ENCODE results near the gene CLIC3.

The CLIC3 gene

DNA sequence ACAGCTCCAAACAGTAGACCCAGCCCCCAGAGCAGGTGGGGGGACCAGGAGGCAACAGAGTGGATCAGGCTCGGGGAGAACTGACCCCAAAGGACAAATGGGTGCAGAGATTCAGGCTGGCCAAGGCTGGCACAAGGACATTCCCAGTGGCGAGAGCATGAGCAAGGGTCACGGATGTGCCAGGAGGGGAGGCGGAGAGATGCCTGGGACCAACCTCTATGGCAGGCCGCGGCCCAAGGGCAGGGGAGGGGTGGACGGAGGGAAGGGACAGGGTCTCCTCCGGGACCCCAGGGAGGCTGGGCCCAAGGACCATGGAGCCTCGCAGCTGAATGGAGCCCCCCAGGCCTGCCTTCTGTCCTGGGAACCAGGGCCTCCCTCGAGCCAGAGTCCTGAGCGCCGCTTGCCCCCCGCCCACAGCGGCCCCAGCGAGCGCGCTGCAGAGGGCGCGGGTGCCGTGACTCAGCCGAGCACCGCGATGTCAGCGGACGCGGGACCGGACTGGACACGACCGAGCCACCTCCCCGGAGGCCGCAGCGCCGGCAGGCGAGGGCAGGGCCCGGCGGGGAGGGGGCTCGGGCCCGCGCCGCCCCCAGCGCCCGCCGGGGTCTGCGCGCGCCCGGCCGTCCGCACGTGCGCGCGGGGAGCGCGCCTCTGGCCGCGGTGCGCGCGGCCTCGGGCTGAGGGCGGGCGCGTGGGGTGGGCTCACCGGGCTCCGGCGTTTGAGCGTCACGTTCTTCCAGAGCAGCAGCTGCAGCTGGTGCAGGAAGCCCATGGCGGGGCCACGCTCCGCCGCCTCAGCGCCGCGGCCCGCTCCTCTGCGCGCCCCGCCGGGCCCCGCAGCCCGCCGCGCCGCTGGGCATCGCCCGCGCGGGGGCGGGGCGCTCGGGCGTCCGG lies 31.2 kb upstream of the CLIC3 start, which contains the start of gene ABCA2:
TSS of gene ABCA2 (minus strand) at position 869 of the 894 bp plus-strand sequence. CDS start at position 772, 97 bp downstream.
- ChIA-PET POLR2A (no interaction called here), CTCF (interaction anchor here (0.8 to 9.4 kb wide), 14 partner anchors 8 to 261 kb away, joined by 3 to 202 read pairs (median 17); partner anchors contain the start of genes AJM1, NPDC1, PAXX and SAPCD2)
- no peak for DNase-seq (ENCODE audit: extremely low spot score)
- TF ChIP-seq, protein P1, sequence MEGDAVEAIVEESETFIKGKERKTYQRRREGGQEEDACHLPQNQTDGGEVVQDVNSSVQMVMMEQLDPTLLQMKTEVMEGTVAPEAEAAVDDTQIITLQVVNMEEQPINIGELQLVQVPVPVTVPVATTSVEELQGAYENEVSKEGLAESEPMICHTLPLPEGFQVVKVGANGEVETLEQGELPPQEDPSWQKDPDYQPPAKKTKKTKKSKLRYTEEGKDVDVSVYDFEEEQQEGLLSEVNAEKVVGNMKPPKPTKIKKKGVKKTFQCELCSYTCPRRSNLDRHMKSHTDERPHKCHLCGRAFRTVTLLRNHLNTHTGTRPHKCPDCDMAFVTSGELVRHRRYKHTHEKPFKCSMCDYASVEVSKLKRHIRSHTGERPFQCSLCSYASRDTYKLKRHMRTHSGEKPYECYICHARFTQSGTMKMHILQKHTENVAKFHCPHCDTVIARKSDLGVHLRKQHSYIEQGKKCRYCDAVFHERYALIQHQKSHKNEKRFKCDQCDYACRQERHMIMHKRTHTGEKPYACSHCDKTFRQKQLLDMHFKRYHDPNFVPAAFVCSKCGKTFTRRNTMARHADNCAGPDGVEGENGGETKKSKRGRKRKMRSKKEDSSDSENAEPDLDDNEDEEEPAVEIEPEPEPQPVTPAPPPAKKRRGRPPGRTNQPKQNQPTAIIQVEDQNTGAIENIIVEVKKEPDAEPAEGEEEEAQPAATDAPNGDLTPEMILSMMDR (IDR thresholded peaks at IDR 0.05; ENCODE audit: control extremely low read depth, extremely low read depth, low read depth, missing control alignments): no peak

DNA sequence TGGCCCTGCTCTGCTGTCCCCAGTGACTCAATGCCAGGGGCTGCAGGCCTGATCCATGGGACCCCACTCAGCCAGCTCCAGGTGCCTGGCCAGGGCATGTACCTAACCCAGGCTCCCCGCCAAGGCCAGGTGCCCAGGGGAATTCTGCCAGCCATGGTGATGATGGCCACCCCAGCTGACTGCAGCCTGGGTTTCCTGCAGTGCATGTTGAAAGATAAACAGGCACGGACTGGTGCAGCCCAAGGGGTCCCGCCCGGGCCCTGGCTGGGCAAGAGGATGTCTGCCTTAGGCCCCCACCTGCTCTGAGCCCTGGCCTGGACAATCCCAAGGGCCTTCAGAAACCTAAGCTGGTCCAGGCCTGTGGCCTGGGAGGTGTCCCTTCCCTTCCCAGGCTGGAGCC lies 30.5 kb upstream of the CLIC3 start:
- no peak for DNase-seq (ENCODE audit: extremely low spot score)
- ChIA-PET POLR2A (interaction anchor here (0.6 kb wide), 1 partner anchor 58 kb away, joined by 3 read pairs; no protein-coding TSS in a partner anchor), CTCF (interaction anchor here (1.0 to 4.7 kb wide), 8 partner anchors 9 to 260 kb away, joined by 3 to 38 read pairs (median 5); partner anchors contain the start of gene NPDC1)
- TF ChIP-seq, protein P1 (IDR thresholded peaks at IDR 0.05; ENCODE audit: control extremely low read depth, extremely low read depth, low read depth, missing control alignments): no peak

DNA sequence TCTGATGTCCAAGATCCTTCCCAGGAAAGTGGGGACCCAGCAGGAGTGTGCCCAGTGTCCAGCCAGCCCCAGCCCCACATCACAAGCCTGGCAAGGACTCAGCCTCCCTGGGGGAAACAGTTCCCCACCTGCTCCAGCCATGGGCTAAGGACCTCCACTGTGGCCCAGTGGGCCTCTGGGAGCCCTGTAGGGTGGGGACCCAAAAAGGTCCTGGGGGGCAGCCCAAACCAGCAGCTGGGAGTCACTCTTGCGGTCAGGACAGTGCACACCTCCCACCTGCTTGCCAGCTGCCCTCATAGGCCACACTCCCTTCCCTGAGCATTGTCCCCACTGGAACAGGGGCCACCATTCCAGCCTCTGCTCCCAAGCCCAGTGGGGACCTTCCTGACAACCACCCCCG lies 30.0 kb upstream of the CLIC3 start:
- POLR2A ChIA-PET: interaction anchor here (0.6 kb wide), 1 partner anchor 59 kb away, joined by 3 read pairs; no protein-coding TSS in a partner anchor

DNA sequence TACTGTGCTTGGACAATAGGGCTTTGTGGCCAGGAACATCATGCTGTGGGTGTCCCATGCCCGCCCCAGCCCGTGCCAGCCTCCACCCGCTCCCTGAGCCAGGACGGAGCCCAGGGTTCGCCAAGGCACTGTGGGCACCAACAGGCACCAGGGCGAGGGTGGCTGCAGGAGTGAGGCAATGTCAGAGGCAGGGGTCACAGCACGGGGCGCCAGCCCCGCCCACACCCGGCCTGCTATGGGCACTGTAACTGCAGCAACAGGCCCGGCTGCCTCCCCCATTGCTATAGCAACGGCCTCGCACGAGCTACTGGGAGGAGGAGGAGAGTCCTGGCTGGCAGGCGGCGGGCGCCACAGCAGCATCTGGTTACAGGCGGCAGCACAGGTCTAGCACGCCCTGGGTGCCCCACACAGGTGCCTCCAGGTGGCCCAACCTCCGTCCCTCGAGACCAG lies 29.2 kb upstream of the CLIC3 start:
- DNase-seq (ENCODE audit: extremely low spot score): no peak
- TF ChIP-seq, protein P1 (IDR thresholded peaks at IDR 0.05; ENCODE audit: control extremely low read depth, extremely low read depth, low read depth, missing control alignments): no peak
- CTCF ChIA-PET: interaction anchor here (1.0 to 3.7 kb wide), 7 partner anchors 10 to 240 kb away, joined by 3 to 38 read pairs (median 6); partner anchors contain the start of genes NPDC1 and SAPCD2
- POLR2A ChIA-PET: no interaction called here

More for the DNA sequence above, 30.0 kb upstream of the CLIC3 start:
- TF ChIP-seq, protein P1 (IDR thresholded peaks at IDR 0.05; ENCODE audit: control extremely low read depth, extremely low read depth, low read depth, missing control alignments): no peak
- CTCF ChIA-PET: interaction anchor here (1.0 to 4.7 kb wide), 8 partner anchors 9 to 260 kb away, joined by 3 to 38 read pairs (median 5); partner anchors contain the start of gene SAPCD2
- no peak for DNase-seq (ENCODE audit: extremely low spot score)

DNA sequence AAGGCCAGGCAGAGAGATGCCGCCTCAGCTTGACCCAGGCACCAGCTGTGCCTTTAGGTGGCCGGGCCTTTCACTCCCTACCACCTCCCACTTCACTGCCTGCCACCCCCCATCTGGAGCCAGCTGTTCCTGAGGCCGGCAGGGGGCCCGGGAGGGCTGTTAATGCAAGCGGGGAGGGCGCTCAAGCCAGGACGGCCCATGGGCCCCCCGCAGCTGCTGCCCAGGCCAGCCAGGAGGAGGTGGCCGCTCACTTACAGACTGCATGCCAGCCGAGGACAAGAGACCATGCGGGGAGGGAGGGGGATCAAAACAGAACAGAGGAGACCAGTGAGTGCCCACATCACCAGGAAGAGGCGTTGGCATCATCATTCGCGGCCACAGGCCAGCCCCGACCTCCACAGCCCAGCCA lies 27.2 kb upstream of the CLIC3 start:
- TF ChIP-seq, protein P1 (IDR thresholded peaks at IDR 0.05; ENCODE audit: control extremely low read depth, extremely low read depth, low read depth, missing control alignments): no peak
- ChIA-PET CTCF (interaction anchor here (1.3 kb wide), 1 partner anchor 44 kb away, joined by 3 read pairs; no protein-coding TSS in a partner anchor), POLR2A (no interaction called here)
- no peak for DNase-seq (ENCODE audit: extremely low spot score)

DNA sequence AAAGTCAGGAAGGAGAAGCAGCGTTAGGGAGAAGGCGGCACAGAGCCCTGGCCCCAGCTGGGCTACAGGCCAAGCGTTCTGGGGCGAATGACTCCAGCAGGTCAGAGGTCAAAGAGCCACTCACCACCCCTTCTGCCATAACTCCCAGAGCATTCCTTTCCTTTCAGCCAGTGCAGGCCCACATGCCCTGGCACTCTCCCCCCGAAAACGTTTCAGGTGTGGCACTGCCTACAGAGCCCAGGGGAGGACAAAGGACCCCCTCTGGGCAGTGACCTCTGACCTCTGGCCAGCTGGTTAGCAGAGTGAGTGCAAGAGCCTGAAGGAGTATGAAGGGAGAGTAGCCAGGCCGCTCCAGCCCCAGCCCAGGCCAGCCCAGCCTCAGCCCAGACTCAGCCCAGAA lies 26.8 kb upstream of the CLIC3 start:
- CTCF ChIA-PET: interaction anchor here (1.3 kb wide), 1 partner anchor 45 kb away, joined by 3 read pairs; no protein-coding TSS in a partner anchor
- no peak for DNase-seq (ENCODE audit: extremely low spot score)
- POLR2A ChIA-PET: no interaction called here
- TF ChIP-seq, protein P1 (IDR thresholded peaks at IDR 0.05; ENCODE audit: control extremely low read depth, extremely low read depth, low read depth, missing control alignments): no peak

Measured in GM10248 (cell line).